Measurements from ENCODE around the gene KIAA1755.
A peak's percentile ranks its signal among the peaks of the same experiment; 100 is the strongest.

KIAA1755 gene

DNA sequence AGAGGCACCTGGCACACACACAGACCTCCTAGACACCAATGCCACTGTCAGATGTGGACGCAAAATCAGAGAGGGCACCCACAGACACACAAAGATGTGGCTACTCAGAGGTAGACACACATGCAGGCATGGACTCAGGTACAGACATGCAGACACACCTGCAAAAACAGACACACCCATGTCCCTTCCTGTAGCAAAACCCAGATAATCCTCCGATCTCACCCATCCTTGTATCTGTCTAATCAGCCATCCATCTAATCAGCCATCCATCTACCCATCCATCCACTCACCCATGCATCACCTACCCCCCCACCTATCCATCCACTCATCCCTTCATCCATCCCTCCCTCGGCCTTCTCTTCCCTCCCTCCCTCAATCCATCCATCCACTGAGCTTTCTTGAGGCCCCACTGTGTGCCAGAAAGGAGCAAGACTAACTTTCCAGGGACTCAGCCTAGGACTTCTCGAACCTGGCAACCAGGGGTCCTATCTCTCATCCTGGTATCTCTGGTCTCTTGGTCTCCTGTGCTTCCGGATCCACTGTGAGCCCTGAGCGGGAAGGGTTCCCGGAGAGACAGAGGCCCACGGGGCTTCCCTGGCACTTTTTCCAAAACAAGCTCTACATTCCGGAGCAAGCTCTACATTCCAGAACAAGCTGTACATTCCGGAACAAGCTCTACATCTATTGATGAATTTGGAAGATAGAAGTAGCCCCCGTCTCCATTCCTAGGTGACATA lies 94.4 kb downstream of the KIAA1755 start:
- peaks cover 33% of the 10 kb centered on the region for H3K4me1 Mint-ChIP-seq (ENCODE audit: low read depth)
- H3K9me3 Mint-ChIP-seq: no peaks in the 10 kb centered on the region
- H3K36me3 Mint-ChIP-seq (ENCODE audit: low read depth): no peaks in the 10 kb centered on the region
- peaks cover 19% of the 10 kb centered on the region for H3K27me3 Mint-ChIP-seq (ENCODE audit: low read depth)
- H3K27ac Mint-ChIP-seq: no peak overlapping the region
- peak overlapping the region; percentile 38 for H3K4me3 Mint-ChIP-seq

DNA sequence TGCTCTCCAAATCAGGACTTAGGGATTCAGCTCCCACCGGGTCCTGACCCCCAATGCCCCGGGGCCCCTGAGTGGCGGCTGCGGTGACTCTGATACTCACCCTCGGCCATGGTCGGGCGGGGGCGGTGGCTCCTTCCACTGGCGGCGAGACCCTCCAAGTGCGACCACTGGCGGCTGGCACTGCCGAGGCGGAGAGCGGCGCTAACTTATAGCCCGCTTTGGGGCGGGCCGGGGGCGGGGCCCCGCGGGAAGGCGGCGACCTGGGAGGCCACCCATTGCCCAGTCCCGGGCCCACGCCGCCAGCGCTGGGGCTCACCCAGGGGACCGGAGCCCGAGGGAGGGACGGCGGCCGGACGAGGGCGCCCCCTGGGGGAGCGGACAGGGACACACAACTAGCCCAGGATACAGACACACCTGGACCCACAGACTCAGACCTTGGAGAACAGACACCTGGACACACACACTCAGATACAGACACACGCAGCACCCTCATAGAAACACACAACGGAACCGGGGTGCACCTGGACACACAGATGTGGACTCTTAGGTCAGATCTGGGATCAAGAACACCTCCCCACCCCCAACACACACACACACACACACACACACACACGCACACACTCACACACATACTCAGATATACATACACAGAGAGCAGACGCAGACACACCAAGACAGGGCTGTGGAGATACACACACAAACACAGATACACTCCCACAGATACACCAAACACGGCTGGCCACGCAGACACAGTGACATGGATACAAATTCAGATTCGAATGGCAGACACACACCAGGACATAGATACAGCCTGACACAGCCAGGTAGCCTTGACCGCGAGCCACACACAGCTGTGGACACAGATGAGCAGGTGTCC lies 95.2 kb downstream of the KIAA1755 start, which contains the start of gene TGM2:
Gene TGM2, minus strand, starts transcription at position 182 of the 877 bp plus-strand sequence. Its CDS starts 72 bp downstream, at position 110.
- H3K27ac Mint-ChIP-seq: peak within 1 kb of the TSS; percentile 1
- H3K4me3 Mint-ChIP-seq: peak within 1 kb of the TSS; percentile 38
- no peaks in the 10 kb centered on the region for H3K36me3 Mint-ChIP-seq (ENCODE audit: low read depth)

DNA sequence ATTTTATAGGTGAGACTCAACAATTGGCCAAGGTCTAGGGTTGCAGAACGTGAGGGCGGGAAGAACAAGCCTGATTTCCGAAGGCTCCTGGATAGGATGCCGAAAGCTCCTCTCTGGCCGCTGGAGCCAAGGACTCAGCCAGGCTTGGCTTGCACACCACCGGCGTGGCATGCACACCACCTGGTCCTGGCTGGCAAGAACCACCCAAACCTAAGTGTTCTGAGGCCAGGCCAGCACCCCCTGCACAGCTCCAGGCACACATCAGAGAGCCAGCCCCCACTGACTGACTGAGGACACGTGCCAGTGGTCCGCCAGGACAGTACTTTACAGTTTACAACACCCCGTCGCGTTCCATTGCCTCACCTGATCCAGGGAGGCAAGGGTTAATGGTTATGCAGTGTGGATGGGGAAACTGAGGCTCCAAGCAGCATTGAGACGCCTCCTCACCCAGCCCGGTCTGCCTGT lies 95.9 kb downstream of the KIAA1755 start:
- Mint-ChIP-seq H3K4me1 (ENCODE audit: low read depth) (peaks cover 29% of the 10 kb centered on the region), H3K4me3 (no peak overlapping the region), H3K27me3 (ENCODE audit: low read depth) (peaks cover 13% of the 10 kb centered on the region), H3K27ac (no peak overlapping the region), H3K9me3 (no peaks in the 10 kb centered on the region), H3K36me3 (ENCODE audit: low read depth) (no peaks in the 10 kb centered on the region)

More for the DNA sequence above, 95.2 kb downstream of the KIAA1755 start, which contains the start of gene TGM2:
- Mint-ChIP-seq H3K27me3 (ENCODE audit: low read depth) (peaks cover 13% of the 10 kb centered on the region), H3K9me3 (no peaks in the 10 kb centered on the region), H3K4me1 (ENCODE audit: low read depth) (peaks cover 34% of the 10 kb centered on the region)

DNA sequence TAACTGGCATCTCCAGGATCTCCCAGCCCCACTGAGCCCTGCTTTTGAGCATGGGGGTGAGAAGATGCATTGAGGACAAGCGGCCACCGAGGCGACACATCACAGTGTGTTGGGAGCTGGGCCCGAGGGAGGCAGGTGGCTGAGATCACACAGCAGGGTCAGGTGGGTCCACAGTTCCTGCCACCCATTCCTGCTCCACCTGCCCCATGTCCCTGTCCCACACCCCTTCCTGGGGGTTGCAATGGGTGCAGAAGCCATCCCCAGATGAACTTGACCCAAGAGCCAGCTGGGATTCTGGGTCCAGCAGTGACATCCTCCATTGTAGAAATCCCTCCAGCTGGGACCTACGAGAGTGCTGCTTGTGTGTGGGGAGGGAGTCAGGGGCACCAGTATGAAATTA lies 96.5 kb downstream of the KIAA1755 start:
- no peaks in the 10 kb centered on the region for H3K9me3 Mint-ChIP-seq
- no peaks in the 10 kb centered on the region for H3K36me3 Mint-ChIP-seq (ENCODE audit: low read depth)
- peaks cover 26% of the 10 kb centered on the region for H3K4me1 Mint-ChIP-seq (ENCODE audit: low read depth)
- peaks cover 13% of the 10 kb centered on the region for H3K27me3 Mint-ChIP-seq (ENCODE audit: low read depth)
- H3K27ac Mint-ChIP-seq: no peak overlapping the region
- H3K4me3 Mint-ChIP-seq: no peak overlapping the region

DNA sequence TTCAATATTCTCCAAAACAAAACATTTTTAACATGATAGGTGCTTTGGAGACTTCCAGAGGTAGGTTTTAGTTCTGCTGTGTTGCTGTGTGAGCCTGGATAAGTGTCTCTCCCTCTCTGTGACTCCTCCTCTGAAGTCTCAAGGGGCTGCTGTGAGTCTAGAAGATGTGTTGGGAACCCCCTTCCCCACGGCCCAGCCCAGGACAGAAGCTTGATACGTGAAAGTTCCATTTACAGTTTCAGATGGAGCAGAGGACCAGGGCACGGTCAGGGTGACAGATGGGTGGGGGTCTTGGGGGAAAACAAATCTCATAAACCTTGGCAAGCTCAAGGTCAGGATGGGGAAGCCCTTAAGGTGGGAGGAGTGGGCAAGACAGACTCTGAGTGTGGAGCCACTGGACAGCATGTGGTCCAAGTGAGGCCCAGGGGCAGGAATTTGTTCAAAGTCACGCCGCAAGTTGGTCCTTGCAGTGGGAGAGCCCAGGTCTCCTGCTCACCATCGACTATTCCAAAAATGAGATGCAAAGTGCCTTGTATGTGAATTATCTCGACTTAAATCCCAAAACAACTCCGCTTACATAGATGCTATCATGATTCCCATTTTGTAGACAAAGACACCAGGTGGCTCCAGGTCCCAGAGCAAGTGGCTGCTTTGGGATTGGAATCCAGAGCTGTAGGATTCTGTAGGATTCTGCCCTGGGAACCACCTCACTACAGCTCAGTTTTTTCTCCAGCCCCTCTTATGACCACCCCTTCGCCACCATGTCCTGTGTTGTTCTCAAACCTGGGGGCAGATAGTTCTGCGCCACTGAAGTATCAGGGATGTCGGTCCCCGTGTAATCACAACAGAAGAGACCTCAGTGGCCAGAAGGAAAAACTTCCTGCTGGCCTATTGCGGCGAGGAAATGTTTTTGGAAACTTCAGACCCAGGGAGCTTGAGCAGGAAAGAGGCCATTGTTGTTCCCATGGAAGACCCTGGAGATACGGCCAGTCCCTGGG lies 97.4 kb downstream of the KIAA1755 start:
- no peak overlapping the region for H3K27ac Mint-ChIP-seq
- peaks cover 18% of the 10 kb centered on the region for H3K4me1 Mint-ChIP-seq (ENCODE audit: low read depth)
- H3K9me3 Mint-ChIP-seq: no peaks in the 10 kb centered on the region
- H3K36me3 Mint-ChIP-seq (ENCODE audit: low read depth): no peaks in the 10 kb centered on the region
- H3K27me3 Mint-ChIP-seq (ENCODE audit: low read depth): peaks cover 13% of the 10 kb centered on the region
- no peak overlapping the region for H3K4me3 Mint-ChIP-seq

DNA sequence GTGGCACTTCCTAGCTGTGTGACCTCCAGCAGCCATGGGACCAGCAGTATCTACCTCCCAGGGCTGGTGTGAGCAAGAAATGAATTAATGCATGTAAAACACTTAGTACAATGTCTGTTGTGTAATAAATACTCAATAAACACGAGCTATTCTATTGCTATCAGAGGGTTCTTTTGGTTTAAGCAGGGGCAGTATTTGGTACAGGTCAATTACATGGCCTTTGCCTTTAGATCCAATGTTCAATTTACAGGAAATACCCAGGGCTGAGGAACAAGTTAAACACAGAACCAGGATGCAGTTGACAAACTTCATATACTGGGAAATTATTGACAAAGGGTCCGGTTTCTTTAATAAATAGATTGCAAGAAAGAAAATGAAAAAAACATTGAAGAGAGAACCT lies 98.4 kb downstream of the KIAA1755 start:
- Mint-ChIP-seq H3K36me3 (ENCODE audit: low read depth) (no peaks in the 10 kb centered on the region), H3K4me1 (ENCODE audit: low read depth) (peaks cover 11% of the 10 kb centered on the region), H3K27ac (no peak overlapping the region), H3K4me3 (no peak overlapping the region), H3K27me3 (ENCODE audit: low read depth) (peaks cover 13% of the 10 kb centered on the region), H3K9me3 (no peaks in the 10 kb centered on the region)

DNA sequence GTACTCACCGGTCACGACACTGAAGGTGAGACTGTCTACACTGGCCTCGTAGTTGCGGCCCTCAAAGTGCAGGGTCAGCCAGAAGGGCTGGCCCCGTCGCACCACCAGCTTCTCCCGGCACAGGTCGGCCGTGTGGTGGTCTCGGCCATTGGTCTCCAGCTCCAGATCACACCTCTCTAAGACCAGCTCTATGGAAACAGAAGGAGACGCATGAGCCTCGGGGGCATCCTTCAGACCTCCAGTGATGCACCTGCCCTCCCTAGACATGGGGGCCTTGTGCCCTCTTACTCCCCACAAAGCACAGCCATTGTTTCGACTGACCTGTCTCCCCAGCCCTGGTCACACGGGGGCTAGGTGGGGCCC lies 99.1 kb downstream of the KIAA1755 start:
- no peaks in the 10 kb centered on the region for H3K36me3 Mint-ChIP-seq (ENCODE audit: low read depth)
- no peak overlapping the region for H3K4me3 Mint-ChIP-seq
- no peak overlapping the region for H3K27ac Mint-ChIP-seq
- peaks cover 11% of the 10 kb centered on the region for H3K4me1 Mint-ChIP-seq (ENCODE audit: low read depth)
- H3K9me3 Mint-ChIP-seq: no peaks in the 10 kb centered on the region
- peaks cover 13% of the 10 kb centered on the region for H3K27me3 Mint-ChIP-seq (ENCODE audit: low read depth)

All from T-helper 1 cell treated with Interleukin-12 subunit alpha and Interleukin-12 subunit beta and Interleukin-4 antibody, amounts not matched to agents 30 μg/mL and 1 μg/mL, for 36 hours (primary cell).